ENCODE data around the gene DCAF12. TPM values are rescaled to one million over a fixed set of nuclear protein-coding genes. Genes with fewer than 3 reads are reported as not detected.
A peak's percentile ranks its signal among the peaks of the same experiment; 100 is the strongest.

The DCAF12 gene
- total RNA-seq, 3 donors from 2014 or later = 28.7 to 43.0 (median 34.0) TPM

DNA sequence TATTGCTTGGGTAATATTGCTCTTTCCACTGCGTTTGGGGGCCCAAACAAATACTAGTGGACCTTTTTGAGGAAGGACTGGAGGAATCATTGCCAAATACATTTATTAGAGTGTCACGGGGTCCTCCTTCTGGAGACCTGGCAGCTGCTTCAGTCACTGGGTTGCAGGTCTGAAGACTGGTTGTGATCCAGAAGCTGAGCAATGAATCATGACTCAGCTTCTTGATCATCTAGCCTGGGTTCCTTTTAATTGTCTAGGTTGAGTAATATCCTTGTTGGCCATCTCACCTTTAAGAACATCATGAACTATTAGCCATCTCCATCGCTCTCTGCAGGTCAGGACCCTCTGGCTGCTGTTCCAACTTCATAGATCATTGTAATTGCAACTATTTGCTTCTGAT is 36.9 kb upstream of the DCAF12 start:
- DNase-seq = no peak
- TF ChIP-seq, protein P1, sequence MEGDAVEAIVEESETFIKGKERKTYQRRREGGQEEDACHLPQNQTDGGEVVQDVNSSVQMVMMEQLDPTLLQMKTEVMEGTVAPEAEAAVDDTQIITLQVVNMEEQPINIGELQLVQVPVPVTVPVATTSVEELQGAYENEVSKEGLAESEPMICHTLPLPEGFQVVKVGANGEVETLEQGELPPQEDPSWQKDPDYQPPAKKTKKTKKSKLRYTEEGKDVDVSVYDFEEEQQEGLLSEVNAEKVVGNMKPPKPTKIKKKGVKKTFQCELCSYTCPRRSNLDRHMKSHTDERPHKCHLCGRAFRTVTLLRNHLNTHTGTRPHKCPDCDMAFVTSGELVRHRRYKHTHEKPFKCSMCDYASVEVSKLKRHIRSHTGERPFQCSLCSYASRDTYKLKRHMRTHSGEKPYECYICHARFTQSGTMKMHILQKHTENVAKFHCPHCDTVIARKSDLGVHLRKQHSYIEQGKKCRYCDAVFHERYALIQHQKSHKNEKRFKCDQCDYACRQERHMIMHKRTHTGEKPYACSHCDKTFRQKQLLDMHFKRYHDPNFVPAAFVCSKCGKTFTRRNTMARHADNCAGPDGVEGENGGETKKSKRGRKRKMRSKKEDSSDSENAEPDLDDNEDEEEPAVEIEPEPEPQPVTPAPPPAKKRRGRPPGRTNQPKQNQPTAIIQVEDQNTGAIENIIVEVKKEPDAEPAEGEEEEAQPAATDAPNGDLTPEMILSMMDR (IDR thresholded peaks at IDR 0.05) = no peak
- intact Hi-C loops (cut with DNase I, micrococcal nuclease) = no loop called here
- no peaks in the 10 kb centered on the region for H3K36me3 ChIP-seq (ENCODE audit: low read depth)
- no peak overlapping the region for H3K4me3 ChIP-seq
- H3K4me1 ChIP-seq (ENCODE audit: low read depth) = peaks cover 2% of the 10 kb centered on the region
- no peaks in the 10 kb centered on the region for H3K9me3 ChIP-seq
- peak; percentile 18 for ATAC-seq

DNA sequence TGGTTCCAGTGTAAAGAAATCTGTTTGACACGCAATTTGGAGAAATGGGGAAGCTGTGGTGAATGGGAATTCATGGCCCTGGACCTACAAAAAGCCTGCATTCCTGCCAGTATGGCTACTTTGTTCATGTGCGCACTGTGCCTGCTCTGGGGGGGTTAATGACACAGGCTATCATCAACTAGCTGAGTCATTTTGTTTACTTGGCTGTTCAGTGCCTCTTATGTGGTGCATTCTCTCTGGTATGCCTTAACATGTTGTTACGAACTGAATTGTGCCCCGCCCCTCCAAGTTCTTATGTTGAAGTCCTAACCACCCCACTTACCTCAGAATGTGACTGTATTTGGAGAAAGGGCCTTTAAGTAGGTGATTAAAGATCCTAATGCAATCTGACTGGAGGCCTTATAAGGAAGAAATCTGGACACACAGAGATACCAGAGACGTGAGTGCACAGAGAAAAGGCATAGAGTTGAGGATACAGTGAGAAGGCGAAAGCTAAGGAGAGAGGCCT is 31.9 kb upstream of the DCAF12 start:
- Histone ChIP-seq H3K4me3 (no peak overlapping the region), H3K4me1 (ENCODE audit: low read depth) (peaks cover 5% of the 10 kb centered on the region), H3K9me3 (no peaks in the 10 kb centered on the region), H3K36me3 (ENCODE audit: low read depth) (no peaks in the 10 kb centered on the region)
- ATAC-seq = peak; percentile 59
- DNase-seq = peak in 1 of 3 donors; percentile 17
- intact Hi-C loops (cut with DNase I, micrococcal nuclease) = no loop called here
- TF ChIP-seq, protein P1 (IDR thresholded peaks at IDR 0.05) = no peak

DNA sequence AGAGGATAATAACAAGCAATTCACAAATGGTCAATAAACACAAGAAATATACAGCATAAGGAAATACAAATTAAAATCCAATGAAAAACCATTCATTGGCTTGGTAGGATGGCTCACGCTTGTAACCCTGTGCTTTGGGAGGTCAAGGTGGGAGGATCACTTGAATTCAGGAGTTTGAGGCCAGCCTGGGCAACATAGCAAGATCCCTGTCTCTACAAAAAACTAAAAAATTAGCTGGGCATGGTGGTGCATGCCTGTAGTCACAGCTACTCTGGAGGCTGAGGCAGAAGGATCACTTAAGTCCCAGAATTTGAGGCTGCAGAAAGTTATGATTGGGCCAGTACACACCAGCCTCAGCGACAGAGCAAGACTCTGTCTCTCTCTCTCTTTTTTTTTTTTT is 31.4 kb upstream of the DCAF12 start:
- DNase-seq = no peak
- Histone ChIP-seq H3K4me3 (no peak overlapping the region), H3K4me1 (ENCODE audit: low read depth) (peaks cover 5% of the 10 kb centered on the region), H3K36me3 (ENCODE audit: low read depth) (no peaks in the 10 kb centered on the region), H3K9me3 (no peaks in the 10 kb centered on the region)
- ATAC-seq = no peak
- intact Hi-C loops (cut with DNase I, micrococcal nuclease) = no loop called here
- TF ChIP-seq, protein P1 (IDR thresholded peaks at IDR 0.05) = no peak

DNA sequence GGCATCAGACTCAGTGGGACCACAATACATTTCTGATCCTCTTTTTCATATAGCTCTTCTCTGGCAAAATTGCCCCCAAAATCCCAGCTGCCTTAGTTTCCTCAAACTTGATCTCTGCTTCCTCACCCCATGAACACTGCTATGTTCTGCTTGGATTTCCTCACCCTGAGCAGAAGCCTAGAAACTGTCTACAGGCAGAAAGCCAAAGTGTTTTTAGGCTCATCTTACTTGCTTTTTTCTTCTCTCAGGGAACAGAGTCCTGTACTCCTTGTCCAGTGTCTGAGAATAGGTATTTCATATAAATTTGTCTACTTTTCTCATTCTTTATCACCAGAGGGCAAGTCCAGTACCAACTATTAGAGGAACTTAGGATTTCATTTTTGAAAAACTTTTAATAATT is 30.8 kb upstream of the DCAF12 start:
- H3K4me1 ChIP-seq (ENCODE audit: low read depth) = peaks cover 5% of the 10 kb centered on the region
- no peaks in the 10 kb centered on the region for H3K36me3 ChIP-seq (ENCODE audit: low read depth)
- intact Hi-C loops (cut with DNase I, micrococcal nuclease) = no loop called here
- TF ChIP-seq, protein P1 (IDR thresholded peaks at IDR 0.05) = no peak
- no peak for DNase-seq
- no peak for ATAC-seq
- H3K4me3 ChIP-seq = no peak overlapping the region
- no peaks in the 10 kb centered on the region for H3K9me3 ChIP-seq

DNA sequence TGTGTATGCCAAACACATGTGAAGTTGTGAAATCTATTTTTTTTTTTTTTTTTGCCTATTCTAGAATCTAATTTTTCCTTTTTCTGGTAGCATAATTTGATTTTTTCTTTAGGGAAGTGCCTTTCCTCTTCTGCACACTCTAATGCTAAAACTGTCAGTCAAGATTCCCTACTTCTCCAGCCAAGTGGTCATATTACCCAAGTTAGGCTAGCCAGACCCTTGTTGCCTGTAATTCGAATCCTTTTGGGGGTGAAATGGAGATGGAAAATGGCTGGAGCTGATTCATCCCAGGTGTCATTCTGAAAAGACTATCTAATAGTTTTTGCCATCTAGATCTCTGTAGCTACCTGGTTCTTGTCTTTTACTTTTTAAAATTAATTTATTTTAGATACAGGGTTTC is 27.6 kb upstream of the DCAF12 start:
- no peaks in the 10 kb centered on the region for H3K9me3 ChIP-seq
- H3K4me3 ChIP-seq = no peak overlapping the region
- DNase-seq (no peak), ATAC-seq (no peak)
- TF ChIP-seq, protein P1 (IDR thresholded peaks at IDR 0.05) = no peak
- intact Hi-C loops (cut with DNase I, micrococcal nuclease) = no loop called here
- no peaks in the 10 kb centered on the region for H3K36me3 ChIP-seq (ENCODE audit: low read depth)
- H3K4me1 ChIP-seq (ENCODE audit: low read depth) = peaks cover 5% of the 10 kb centered on the region

DNA sequence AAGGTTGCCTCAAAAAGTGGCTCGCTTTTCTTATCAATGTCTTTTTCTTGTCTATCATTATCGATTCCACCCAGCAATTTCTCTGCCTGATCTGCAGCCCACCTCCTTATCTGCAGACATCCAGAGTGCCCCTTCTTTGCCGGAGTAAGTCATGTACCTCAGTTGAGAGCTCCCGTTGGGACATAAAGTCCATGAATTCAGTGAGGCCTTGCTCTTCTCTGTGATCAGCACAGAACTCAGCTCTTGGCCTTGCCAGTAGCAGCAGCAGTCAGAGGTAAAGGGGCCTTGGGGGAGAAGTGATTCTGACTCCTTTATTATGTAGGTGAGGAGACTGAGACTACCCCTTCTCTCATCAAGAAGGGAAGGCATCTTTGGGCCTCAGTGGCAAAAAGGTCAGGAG is 24.9 kb upstream of the DCAF12 start:
- ATAC-seq (no peak), DNase-seq (no peak)
- no peak overlapping the region for H3K4me3 ChIP-seq
- TF ChIP-seq, protein P1 (IDR thresholded peaks at IDR 0.05) = no peak
- intact Hi-C loops (cut with DNase I, micrococcal nuclease) = no loop called here
- no peaks in the 10 kb centered on the region for H3K9me3 ChIP-seq
- H3K4me1 ChIP-seq (ENCODE audit: low read depth) = no peaks in the 10 kb centered on the region
- H3K36me3 ChIP-seq (ENCODE audit: low read depth) = no peaks in the 10 kb centered on the region
